Left ventricle myocardium inferior (tissue), 1 donor: ENCODE results near the gene OST4. TPM values are rescaled to one million over a fixed set of nuclear protein-coding genes. Genes with fewer than 3 reads are reported as not detected.

Experiments used
- DNase-seq: peaks from one replicate; pipeline ENCODE4 v3.0.0-alpha.2; 2020
- H3K27ac ChIP-seq: fragments of 200-600 bp; replicated peaks from 2 replicates; pipeline ENCODE4 v1.8.0; 2021
- H3K27me3 ChIP-seq: fragments of 200-600 bp; 2 replicates; pipeline ENCODE4 v1.8.0; 2021; ENCODE audit warnings: low read depth
- H3K36me3 ChIP-seq: fragments of 200-600 bp; 2 replicates; pipeline ENCODE4 v1.8.0; 2021
- H3K4me1 ChIP-seq: fragments of 200-600 bp; 2 replicates; pipeline ENCODE4 v1.8.0; 2021
- H3K4me3 ChIP-seq: fragments of 200-600 bp; 2 replicates; pipeline ENCODE4 v1.8.0; 2021; ENCODE audit warnings: mild to moderate bottlenecking, moderate library complexity
- H3K9me3 ChIP-seq: fragments of 200-600 bp; replicated peaks from 2 replicates; pipeline ENCODE4 v1.8.0; 2021
- intact Hi-C: fragments of 100-400 bp; cut with micrococcal nuclease; formaldehyde crosslinking; loops from one replicate; pipeline ENCODE4 v1.11.0; 2022
- total RNA-seq: library from RNA; stranded (reverse); fragmentation: NEBNext Ultra II Directional; extraction: Animal tissue kit (Norgen Biotek cat#: 25700); gene quantifications from one replicate; pipeline ENCODE4 v1.2.1, GENCODE V29; 2021
- TF ChIP-seq, protein P1 (sequence below): fragments of 200-600 bp; IDR thresholded peaks from 2 replicates; pipeline ENCODE4 v1.8.0; 2021; ENCODE audit warnings: antibody characterized with exemption, mild to moderate bottlenecking, borderline replicate concordance
- donor health status: DM: no; HTN: yes; CAD: no; lungs with severe emphysema.

Gene OST4
- total RNA-seq, 1 donor from 2014 or later = 354 TPM

DNA sequence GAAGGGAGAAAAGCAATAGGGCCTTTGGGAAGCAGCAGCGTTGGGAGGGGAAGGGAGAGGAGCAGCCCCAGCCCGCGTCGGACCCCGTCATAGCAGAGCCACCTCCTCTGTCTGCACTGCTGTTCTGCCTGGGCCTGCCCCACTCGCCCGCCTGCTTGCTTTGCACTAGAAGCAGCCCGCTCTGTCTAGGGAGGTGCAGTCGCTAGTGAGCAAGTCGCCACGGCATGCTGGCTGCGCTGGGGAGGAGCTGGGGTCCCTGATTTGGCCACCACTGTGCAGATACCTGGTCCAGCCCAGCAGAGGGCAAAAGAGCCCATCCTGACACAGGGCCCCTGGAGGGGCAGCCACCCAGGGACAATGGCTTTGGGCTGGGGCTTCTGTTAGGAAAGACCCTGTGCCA, 46.6 kb downstream of the OST4 start:
- Histone ChIP-seq H3K27me3 (no peaks in the 10 kb centered on the region), H3K27ac (no peak overlapping the region), H3K9me3 (no peaks in the 10 kb centered on the region), H3K4me1 (peaks cover 17% of the 10 kb centered on the region), H3K36me3 (peaks cover 68% of the 10 kb centered on the region), H3K4me3 (no peak overlapping the region)
- intact Hi-C loops = no loop called here
- TF ChIP-seq, protein P1, sequence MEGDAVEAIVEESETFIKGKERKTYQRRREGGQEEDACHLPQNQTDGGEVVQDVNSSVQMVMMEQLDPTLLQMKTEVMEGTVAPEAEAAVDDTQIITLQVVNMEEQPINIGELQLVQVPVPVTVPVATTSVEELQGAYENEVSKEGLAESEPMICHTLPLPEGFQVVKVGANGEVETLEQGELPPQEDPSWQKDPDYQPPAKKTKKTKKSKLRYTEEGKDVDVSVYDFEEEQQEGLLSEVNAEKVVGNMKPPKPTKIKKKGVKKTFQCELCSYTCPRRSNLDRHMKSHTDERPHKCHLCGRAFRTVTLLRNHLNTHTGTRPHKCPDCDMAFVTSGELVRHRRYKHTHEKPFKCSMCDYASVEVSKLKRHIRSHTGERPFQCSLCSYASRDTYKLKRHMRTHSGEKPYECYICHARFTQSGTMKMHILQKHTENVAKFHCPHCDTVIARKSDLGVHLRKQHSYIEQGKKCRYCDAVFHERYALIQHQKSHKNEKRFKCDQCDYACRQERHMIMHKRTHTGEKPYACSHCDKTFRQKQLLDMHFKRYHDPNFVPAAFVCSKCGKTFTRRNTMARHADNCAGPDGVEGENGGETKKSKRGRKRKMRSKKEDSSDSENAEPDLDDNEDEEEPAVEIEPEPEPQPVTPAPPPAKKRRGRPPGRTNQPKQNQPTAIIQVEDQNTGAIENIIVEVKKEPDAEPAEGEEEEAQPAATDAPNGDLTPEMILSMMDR = no peak
- DNase-seq = no peak

DNA sequence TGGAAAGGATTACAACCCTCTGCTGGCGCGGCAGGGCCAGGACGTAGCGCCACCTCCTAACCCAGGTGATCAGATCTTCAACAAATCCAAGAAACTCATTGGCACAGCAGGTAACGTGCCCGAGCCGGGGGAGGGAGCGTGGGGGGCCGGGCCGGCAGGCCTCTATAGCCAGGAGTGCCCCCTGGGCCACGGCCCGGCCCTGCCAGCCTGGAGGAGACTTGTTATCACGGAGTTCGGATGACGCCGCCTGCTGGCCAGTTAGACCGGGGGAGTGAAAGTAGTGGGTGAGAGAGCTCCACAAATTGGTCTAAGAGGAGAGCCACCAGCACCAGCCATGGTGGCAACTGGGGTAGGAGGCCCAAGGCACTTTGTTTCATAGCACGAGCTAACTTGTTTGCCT, 47.3 kb downstream of the OST4 start:
- Histone ChIP-seq H3K4me1 (peaks cover 22% of the 10 kb centered on the region), H3K9me3 (no peaks in the 10 kb centered on the region), H3K27me3 (no peaks in the 10 kb centered on the region), H3K27ac (no peak overlapping the region), H3K4me3 (no peak overlapping the region), H3K36me3 (peaks cover 68% of the 10 kb centered on the region)
- intact Hi-C loops = no loop called here
- TF ChIP-seq, protein P1 = no peak
- no peak for DNase-seq

DNA sequence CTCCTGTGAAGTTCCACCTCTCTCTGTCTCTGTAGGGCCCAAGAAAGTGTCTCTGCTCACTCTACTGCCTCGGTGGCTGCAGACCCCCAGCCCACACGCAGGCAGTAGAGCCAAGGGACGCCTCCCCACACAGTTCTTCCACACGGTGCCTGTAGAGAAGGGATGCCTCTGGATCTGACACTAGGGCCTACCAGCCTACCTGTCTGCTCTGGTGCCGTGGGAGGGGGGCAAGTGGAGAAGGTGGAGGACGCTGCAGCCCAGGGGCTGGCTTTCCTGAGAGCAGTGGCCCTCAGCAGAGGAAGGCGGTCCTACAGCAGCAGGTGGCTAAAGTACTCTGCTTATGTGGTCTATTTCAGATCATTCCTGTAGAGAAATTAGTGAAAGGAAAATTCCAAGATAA, 47.7 kb downstream of the OST4 start:
- DNase-seq = no peak
- TF ChIP-seq, protein P1 = no peak

GRCh38 chr2:27021253-27022049, 50.0 kb downstream of the OST4 start:
- Histone ChIP-seq H3K4me1 (peaks cover 49% of the 10 kb centered on the region), H3K36me3 (peaks cover 44% of the 10 kb centered on the region), H3K27ac (peak overlapping the region; percentile 65), H3K4me3 (no peak overlapping the region), H3K27me3 (no peaks in the 10 kb centered on the region), H3K9me3 (no peaks in the 10 kb centered on the region)
- intact Hi-C loops = no loop called here
- DNase-seq = no peak
- TF ChIP-seq, protein P1 = no peak

More for the DNA sequence above, 47.7 kb downstream of the OST4 start:
- Histone ChIP-seq H3K27me3 (no peaks in the 10 kb centered on the region), H3K36me3 (peaks cover 64% of the 10 kb centered on the region), H3K4me3 (no peak overlapping the region), H3K4me1 (peaks cover 26% of the 10 kb centered on the region), H3K9me3 (no peaks in the 10 kb centered on the region), H3K27ac (no peak overlapping the region)
- intact Hi-C loops = no loop called here

Other genes with a start within 250 kb of the OST4 start
- not detected for gene DPYSL5, start 223.5 kb downstream of the OST4 start, total RNA-seq
- gene MAPRE3, start 101.0 kb downstream of the OST4 start, total RNA-seq = 57.4 TPM
- 31.4 TPM for gene TMEM214, start 38.7 kb downstream of the OST4 start, total RNA-seq
- gene AGBL5, start 20.0 kb downstream of the OST4 start, total RNA-seq = 10.0 TPM
- gene EMILIN1, start 7.0 kb upstream of the OST4 start, total RNA-seq = 18.4 TPM
- gene KHK, start 15.1 kb upstream of the OST4 start, total RNA-seq = 2.9 TPM
- 0.80 TPM for gene CGREF1, start 47.5 kb upstream of the OST4 start, total RNA-seq
- gene ABHD1, start 52.2 kb upstream of the OST4 start, total RNA-seq = 3.5 TPM
- 54.6 TPM for gene PREB, start 63.0 kb upstream of the OST4 start, total RNA-seq
- gene PRR30, start 67.8 kb upstream of the OST4 start, total RNA-seq = not detected
- 0.08 TPM for gene TCF23, start 77.3 kb upstream of the OST4 start, total RNA-seq
- 121 TPM for gene ATRAID, start 140.4 kb upstream of the OST4 start, total RNA-seq
- gene SLC5A6, start 140.6 kb upstream of the OST4 start, total RNA-seq = 12.0 TPM
- gene CAD, start 145.7 kb upstream of the OST4 start, total RNA-seq = 7.7 TPM
- 5.9 TPM for gene SLC30A3, start 191.4 kb upstream of the OST4 start, total RNA-seq
- gene DNAJC5G, start 203.8 kb upstream of the OST4 start, total RNA-seq = 1.2 TPM
- 285 TPM for gene TRIM54, start 210.8 kb upstream of the OST4 start, total RNA-seq
- 1.5 TPM for gene UCN, start 236.8 kb upstream of the OST4 start, total RNA-seq